GM12865 (cell line): ENCODE measurements around the gene CYP26B1.

Experiments used
- DNase-seq: peaks from one replicate; pipeline ENCODE4 v3.0.0; 2010; ENCODE audit warnings: low read depth
- H3K4me3 ChIP-seq: 2 replicates; pipeline ENCODE4 v1.5.1; 2011; ENCODE audit warnings: mild to moderate bottlenecking, low read depth, low read length, control low read depth
- TF ChIP-seq, protein P1 (sequence below): IDR thresholded peaks from 2 replicates; pipeline ENCODE4 v1.5.1; 2011; ENCODE audit warnings: low read length, control low read depth, low read depth, inconsistent platforms; ENCODE audit not compliant: insufficient read depth; ENCODE audit errors: missing control alignments

The CYP26B1 gene

GRCh38 chr2:72134408-72134996 is 13.2 kb downstream of the CYP26B1 start:
- no peak for DNase-seq
- TF ChIP-seq, protein P1, sequence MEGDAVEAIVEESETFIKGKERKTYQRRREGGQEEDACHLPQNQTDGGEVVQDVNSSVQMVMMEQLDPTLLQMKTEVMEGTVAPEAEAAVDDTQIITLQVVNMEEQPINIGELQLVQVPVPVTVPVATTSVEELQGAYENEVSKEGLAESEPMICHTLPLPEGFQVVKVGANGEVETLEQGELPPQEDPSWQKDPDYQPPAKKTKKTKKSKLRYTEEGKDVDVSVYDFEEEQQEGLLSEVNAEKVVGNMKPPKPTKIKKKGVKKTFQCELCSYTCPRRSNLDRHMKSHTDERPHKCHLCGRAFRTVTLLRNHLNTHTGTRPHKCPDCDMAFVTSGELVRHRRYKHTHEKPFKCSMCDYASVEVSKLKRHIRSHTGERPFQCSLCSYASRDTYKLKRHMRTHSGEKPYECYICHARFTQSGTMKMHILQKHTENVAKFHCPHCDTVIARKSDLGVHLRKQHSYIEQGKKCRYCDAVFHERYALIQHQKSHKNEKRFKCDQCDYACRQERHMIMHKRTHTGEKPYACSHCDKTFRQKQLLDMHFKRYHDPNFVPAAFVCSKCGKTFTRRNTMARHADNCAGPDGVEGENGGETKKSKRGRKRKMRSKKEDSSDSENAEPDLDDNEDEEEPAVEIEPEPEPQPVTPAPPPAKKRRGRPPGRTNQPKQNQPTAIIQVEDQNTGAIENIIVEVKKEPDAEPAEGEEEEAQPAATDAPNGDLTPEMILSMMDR, result no peak
- no peak overlapping the region for H3K4me3 ChIP-seq

- DNase-seq, result no peak
- TF ChIP-seq, protein P1, result no peak
- H3K4me3 ChIP-seq, result no peak overlapping the region
Observed at GRCh38 chr2:72133721-72134407, 13.8 kb downstream of the CYP26B1 start.

- no peak for DNase-seq
Observed at GRCh38 chr2:72132981-72133720, 14.5 kb downstream of the CYP26B1 start.

GRCh38 chr2:72131916-72132841 is 15.5 kb downstream of the CYP26B1 start:
- no peak overlapping the region for H3K4me3 ChIP-seq
- TF ChIP-seq, protein P1, result no peak
- DNase-seq, result no peak

More at GRCh38 chr2:72132981-72133720, 14.5 kb downstream of the CYP26B1 start:
- TF ChIP-seq, protein P1, result no peak
- no peak overlapping the region for H3K4me3 ChIP-seq

DNA sequence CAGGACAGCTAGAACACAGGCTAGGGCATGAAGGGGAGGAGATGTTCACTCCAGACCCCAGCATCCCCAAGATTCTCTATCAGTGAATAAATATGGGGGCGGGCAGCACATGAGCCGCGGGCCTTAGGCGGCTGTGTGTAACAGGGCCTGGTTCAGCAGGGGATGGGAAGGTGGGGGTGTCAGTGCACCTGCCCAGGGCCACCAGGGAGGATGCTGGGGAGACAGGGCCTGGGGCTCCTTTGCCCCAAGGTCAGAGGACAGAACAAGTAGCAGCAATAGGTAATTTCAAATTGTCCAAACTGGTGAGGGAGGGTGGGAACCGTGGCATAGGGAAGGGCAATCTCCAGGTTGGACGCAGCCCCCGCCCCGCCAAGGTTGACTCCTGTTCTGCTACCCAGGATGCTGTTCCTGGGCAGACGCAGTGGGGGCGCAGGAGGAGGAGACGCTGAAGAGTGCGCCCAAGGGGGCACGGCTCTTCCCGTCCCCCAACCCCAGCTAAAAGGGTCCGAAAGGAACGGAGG is 16.2 kb downstream of the CYP26B1 start:
- H3K4me3 ChIP-seq, result no peak overlapping the region
- TF ChIP-seq, protein P1, result no peak
- DNase-seq, result no peak

- TF ChIP-seq, protein P1, result no peak
- no peak overlapping the region for H3K4me3 ChIP-seq
- DNase-seq, result no peak
Observed at GRCh38 chr2:72130659-72131360, 16.9 kb downstream of the CYP26B1 start.
